ENCODE measurements around the gene ZNF28.
A peak's percentile ranks its signal among the peaks of the same experiment; 100 is the strongest.
"Not testable (repeated sequence)": the region's sequence is repeated elsewhere in the genome, so short reads cannot be mapped to it uniquely, and the experiment has no call there.

ZNF28 gene

DNA sequence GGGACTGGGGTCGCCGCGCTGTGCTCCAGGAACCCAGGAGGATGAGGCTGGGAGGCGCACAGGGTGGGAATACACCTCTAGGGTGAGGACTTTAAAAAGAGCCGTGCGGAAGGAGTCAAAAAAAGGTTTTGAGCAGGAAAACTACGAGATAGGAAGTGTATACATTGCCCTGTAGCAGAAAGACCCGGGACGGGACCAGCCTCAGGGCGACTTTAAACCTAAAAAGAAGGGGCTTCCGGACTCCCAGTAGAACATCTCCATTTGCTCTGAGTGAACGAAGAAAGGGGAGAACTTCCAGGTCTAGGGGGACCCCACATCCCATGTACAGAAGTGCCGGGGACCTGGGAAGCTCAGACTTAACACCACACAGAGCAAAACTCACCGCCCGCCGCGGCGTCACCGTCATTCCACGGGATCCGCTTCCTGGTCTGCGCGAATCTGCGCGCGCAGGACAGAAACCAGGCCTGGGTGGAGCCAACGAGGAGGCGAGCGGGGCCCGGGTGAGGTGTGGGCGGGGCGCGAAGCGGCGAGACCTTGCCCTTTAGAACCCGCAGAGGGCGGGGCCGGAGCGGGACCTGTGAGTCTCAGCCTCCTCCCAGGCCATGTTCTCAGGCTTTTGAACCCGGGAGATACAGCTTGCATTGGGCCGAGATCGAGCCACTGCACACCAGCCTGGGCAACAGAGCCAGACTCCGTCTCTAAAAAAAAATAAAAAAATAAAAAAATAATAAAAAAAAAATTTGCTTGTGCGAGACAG is at the start of gene ZNF28:
ZNF28 (minus strand) TSS at position 430 of the 757 bp plus-strand sequence. CDS start 3,675 bp downstream, outside the sequence.
- H3K4me1 Mint-ChIP-seq: peaks cover 16% of the 10 kb centered on the region
- peak; percentile 99 for ATAC-seq (ENCODE audit: low read depth)
- peak within 1 kb of the TSS; percentile 88 for H3K4me3 Mint-ChIP-seq
- H3K36me3 Mint-ChIP-seq: peaks cover 19% of the 10 kb centered on the region
- peak; percentile 35 to 38 for DNase-seq (ENCODE audit: low spot score in 2 of 2)
- H3K27ac Mint-ChIP-seq: peak within 1 kb of the TSS; percentile 81
- H3K9me3 Mint-ChIP-seq, H3K27me3 Mint-ChIP-seq: not testable (repeated sequence)

DNA sequence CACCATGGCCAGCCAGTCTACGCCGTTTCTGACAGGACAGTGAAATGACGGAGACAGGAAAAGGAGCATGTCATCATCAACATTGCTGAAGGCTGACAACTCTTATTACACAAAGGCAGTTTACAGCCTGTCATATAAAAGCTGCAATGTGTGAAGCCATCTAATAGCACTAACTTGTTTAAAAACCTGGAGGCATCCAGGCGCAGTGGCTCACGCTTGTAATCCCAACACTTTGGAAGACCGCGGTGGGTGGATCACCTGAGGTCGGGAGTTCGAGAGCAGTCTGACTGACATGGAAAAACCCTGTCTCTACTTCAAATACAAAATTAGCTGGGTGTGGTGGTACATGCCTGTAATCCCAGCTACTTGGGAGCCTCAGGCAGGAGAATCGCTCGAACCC is 46.6 kb upstream of the ZNF28 start:
- not testable (repeated sequence) for H3K36me3 Mint-ChIP-seq; H3K4me1 Mint-ChIP-seq; H3K27ac Mint-ChIP-seq; H3K9me3 Mint-ChIP-seq; ATAC-seq (ENCODE audit: low read depth); H3K27me3 Mint-ChIP-seq; H3K4me3 Mint-ChIP-seq; DNase-seq (ENCODE audit: low spot score in 2 of 2)

DNA sequence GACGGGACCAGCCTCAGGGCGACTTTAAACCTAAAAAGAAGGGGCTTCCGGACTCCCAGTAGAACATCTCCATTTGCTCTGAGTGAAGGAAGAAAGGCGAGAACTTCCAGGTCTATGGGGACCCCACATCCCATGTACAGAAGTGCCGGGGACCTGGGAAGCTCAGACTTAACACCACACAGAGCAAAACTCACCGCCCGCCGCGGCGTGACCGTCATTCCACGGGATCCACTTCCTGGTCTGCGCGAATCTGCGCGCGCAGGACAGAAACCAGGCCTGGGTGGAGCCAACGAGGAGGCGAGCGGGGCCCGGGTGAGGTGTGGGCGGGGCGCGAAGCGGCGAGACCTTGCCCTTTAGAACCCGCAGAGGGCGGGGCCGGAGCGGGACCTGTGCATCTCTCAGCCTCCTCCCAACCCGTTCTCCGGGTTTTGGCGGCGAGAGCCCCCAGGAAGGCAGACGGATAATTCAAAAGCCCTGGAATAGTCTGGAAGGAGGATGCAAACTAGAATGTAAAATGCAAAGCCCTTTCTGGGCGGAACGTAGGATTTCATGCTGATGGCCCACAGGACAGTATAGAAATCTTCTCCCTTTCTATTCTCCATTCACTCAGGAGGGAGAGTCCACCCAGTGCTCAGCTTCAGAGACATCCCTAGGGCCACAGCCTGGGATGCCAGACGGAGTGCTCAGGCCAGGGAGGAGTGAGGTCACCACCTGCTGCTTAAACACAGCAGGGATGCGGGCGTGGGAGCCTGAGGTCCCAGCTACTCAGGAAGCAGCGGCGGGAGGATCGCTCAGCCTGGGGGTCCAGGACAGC is 36.2 kb upstream of the ZNF28 start, which contains the start of gene ZNF468:
ZNF468 (minus strand) TSS at position 242 of the 814 bp plus-strand sequence. CDS start 3,347 bp downstream, outside the sequence.
- not testable (repeated sequence) for H3K27me3 Mint-ChIP-seq, H3K4me1 Mint-ChIP-seq, H3K9me3 Mint-ChIP-seq
- Mint-ChIP-seq H3K27ac (peak within 1 kb of the TSS; percentile 86), H3K4me3 (peak within 1 kb of the TSS; percentile 97), H3K36me3 (peaks cover 15% of the 10 kb centered on the region)
- DNase-seq (ENCODE audit: low spot score in 2 of 2): peak; percentile 54 to 59
- ATAC-seq (ENCODE audit: low read depth): peak; percentile 98

DNA sequence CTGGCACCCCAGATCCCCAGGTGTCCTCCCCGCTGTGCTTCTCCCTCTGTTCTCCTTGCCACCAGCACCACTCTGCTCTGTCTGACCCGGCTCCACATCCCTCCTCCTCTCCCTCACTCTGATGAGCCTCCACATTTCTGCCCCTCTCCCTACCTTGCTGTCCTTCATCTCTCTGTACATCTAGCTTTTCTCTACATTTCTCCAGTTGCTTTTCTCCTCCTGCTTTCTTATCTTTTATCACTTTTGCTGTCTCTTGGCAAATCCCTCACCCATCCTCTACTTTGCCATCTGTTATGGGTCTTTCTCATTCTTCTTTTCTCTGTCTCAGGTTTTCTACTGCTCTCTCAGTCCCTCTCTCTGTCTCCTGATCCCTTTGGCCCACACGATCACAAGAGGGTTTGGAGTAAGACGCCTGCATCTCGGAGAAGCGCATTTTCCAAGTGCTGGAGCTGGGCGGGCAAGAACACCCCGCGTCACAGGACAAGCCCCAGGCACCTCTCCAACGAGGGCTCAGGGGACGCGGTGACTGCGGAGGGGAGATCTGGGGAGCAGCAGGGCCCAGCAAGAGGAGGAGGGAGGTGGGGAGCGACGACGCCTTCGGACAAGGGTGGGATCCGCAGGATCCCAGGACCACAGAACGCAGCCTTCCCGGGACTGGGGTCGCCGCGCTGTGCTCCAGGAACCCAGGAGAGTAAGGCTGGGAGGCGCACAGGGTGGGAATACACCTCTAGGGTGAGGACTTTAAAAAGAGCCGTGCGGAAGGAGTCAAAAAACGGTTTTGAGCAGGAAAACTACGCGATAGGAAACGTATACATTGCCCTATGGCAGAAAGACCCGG is 35.3 kb upstream of the ZNF28 start:
- Mint-ChIP-seq H3K4me3 (peak overlapping the region; percentile 97), H3K36me3 (peaks cover 16% of the 10 kb centered on the region), H3K27ac (peak overlapping the region; percentile 86)
- H3K4me1 Mint-ChIP-seq; H3K27me3 Mint-ChIP-seq; H3K9me3 Mint-ChIP-seq; DNase-seq (ENCODE audit: low spot score in 2 of 2): not testable (repeated sequence)
- ATAC-seq (ENCODE audit: low read depth): peak; percentile 14

DNA sequence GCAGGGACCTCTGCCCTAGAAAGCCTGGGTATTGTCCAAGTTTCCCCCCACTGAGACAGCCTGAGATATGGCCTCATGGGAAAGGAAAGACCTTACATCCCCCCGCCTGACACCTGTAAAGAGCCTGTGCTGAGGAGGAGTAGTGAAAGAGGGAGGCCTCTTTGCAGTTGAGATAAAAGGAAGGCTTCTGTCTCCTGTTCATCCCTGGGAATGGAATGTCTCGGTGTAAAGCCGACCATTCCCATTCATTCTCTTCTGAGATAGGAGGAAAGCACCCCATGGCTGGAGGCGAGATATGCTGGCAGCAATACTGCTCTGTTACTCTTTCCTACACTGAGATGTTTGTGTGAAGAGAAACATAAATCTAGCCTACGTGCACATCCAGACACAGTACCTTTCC is 25.9 kb upstream of the ZNF28 start:
- not testable (repeated sequence) for H3K27me3 Mint-ChIP-seq; H3K9me3 Mint-ChIP-seq; H3K4me3 Mint-ChIP-seq; ATAC-seq (ENCODE audit: low read depth); H3K4me1 Mint-ChIP-seq; DNase-seq (ENCODE audit: low spot score in 2 of 2); H3K27ac Mint-ChIP-seq
- H3K36me3 Mint-ChIP-seq: peaks cover 78% of the 10 kb centered on the region

DNA sequence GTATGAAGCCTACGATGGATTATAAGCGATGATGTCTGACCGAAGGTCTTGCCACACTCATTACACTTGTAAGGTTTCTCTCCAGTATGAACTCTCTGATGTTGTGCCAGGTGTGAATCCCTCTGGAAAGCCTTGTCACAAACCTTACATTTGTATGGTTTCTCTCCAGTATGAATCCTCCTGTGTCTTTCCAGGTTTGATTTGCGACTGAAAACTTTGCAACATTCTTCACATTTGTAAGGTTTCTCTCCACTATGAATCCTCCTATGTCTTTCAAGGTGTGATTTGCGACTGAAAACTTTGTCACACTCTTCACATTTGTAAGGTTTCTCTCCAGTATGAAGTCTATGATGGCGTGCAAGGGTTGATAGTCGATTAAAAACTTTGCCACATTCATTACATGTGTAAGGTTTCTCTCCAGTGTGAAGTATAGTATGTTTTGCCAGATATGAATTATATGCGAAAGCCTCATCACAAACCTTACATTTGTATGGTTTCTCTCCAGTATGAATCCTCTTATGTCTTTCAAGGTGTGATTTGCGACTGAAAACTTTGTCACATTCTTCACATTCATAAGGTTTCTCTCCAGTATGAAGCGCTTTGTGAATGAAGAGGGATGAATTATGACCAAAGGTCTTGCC is 19.5 kb upstream of the ZNF28 start:
- not testable (repeated sequence) for DNase-seq (ENCODE audit: low spot score in 2 of 2); ATAC-seq (ENCODE audit: low read depth); H3K27ac Mint-ChIP-seq; H3K4me3 Mint-ChIP-seq; H3K4me1 Mint-ChIP-seq; H3K27me3 Mint-ChIP-seq
- peaks cover 27% of the 10 kb centered on the region for H3K9me3 Mint-ChIP-seq
- H3K36me3 Mint-ChIP-seq: peaks cover 76% of the 10 kb centered on the region

DNA sequence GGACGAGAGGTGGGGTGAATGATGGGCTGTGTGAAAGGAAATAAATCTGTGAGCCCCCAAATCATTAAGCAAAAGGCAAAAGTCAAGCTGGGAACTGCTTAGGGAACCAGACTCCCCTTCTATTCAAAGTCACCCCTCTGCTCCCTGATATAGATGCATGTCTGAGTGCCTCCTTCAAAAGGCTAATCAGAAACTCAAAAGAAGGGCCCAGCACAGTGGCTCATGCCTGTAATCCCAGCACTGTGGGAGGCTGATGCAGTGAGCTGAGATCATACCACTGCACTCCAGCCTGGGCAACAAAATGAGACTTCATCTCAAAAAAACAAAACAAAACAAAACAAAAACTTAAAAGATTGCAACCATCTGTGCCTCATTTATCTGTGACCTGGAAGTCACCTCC is 12.9 kb upstream of the ZNF28 start:
- not testable (repeated sequence) for H3K4me1 Mint-ChIP-seq

DNA sequence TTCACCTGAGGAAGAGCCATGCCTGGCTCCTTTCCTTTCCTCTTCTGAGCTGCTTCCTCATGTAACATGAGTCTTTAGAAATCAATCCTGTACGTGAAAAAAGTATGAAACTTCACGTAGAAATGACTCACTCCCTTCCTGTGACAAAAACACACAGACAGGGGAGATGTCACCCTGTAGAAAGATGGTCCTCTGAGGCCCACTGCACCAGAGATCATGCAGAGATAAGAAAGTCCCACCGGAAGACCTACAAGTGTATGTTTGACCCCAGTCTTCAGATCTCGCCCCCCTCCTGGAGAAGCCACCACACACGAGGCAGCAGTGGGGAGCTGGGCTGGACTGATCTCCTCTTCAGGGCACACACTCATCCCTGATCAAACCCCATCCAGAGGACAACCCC is 12.1 kb upstream of the ZNF28 start:
- not testable (repeated sequence) for H3K4me1 Mint-ChIP-seq; H3K27me3 Mint-ChIP-seq; H3K27ac Mint-ChIP-seq; ATAC-seq (ENCODE audit: low read depth); DNase-seq (ENCODE audit: low spot score in 2 of 2); H3K4me3 Mint-ChIP-seq
- peaks cover 19% of the 10 kb centered on the region for H3K9me3 Mint-ChIP-seq
- peaks cover 24% of the 10 kb centered on the region for H3K36me3 Mint-ChIP-seq

More for the DNA sequence above, 12.9 kb upstream of the ZNF28 start:
- ATAC-seq (ENCODE audit: low read depth); H3K4me3 Mint-ChIP-seq; H3K27ac Mint-ChIP-seq; H3K27me3 Mint-ChIP-seq; DNase-seq (ENCODE audit: low spot score in 2 of 2): not testable (repeated sequence)
- Mint-ChIP-seq H3K36me3 (peaks cover 29% of the 10 kb centered on the region), H3K9me3 (peaks cover 19% of the 10 kb centered on the region)

DNA sequence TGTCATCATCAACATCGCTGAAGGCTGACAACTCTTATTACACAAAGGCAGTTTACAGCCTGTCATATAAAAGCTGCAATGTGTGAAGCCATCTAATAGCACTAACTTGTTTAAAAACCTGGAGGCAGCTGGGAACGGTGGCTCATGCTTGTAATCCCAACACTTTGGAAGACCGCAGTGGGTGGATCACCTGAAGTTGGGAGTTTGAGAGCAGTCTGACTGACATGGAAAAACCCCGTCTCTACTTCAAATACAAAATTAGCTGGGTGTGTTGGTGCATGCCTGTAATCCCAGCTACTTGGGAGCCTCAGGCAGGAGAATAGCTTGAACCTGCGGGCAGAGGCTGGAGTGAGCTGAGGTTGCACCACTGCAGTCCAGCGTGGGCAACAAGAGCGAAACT is 8.4 kb upstream of the ZNF28 start:
- not testable (repeated sequence) for H3K4me1 Mint-ChIP-seq; ATAC-seq (ENCODE audit: low read depth); H3K9me3 Mint-ChIP-seq; H3K27me3 Mint-ChIP-seq; H3K27ac Mint-ChIP-seq; H3K4me3 Mint-ChIP-seq; DNase-seq (ENCODE audit: low spot score in 2 of 2)
- peaks cover 10% of the 10 kb centered on the region for H3K36me3 Mint-ChIP-seq

DNA sequence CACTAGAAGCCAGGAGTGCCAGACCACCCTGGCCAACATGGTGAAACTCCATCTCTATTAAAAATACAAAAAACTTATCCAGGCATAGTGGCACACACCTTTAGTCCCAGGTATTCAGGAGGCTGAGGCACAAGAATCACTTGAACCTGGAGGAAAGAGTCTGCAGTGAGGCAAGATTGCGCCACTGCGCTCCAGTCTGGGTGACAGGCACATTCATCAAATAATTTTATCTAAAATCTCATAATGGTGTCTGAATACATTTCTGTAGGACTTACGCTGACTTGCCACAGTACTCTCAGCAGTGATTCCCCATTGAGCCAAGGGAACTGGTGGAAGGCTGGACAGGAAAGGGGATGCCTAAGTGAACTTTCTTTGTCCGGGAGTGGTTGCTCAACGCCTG is 4.3 kb upstream of the ZNF28 start:
- H3K27ac Mint-ChIP-seq: no peak overlapping the region

DNA sequence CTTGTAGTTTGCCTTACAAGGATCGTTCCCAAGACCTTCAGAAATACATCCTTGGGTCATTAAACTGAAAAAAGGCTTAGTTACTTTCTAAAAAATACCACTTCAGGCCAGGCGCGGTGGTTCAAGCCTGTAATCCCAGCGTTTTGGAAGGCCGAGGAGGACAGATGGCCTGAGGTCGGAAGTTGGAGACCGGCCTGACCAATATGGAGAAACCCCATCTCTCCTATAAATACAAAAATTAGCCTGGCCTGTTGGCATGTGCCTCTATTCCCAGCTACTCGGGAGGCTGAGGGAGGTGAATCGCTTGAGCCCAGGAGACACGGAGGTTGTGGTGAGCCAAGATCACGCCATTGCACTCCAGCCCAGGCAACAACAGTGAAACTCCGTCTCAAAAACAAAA is 2.2 kb upstream of the ZNF28 start:
- Mint-ChIP-seq H3K36me3 (peaks cover 7% of the 10 kb centered on the region), H3K9me3 (peaks cover 2% of the 10 kb centered on the region), H3K4me3 (no peak overlapping the region), H3K4me1 (peaks cover 12% of the 10 kb centered on the region), H3K27ac (no peak overlapping the region), H3K27me3 (no peaks in the 10 kb centered on the region)
- ATAC-seq (ENCODE audit: low read depth) (no peak), DNase-seq (ENCODE audit: low spot score in 2 of 2) (no peak)

More for the DNA sequence above, 4.3 kb upstream of the ZNF28 start:
- peaks cover 3% of the 10 kb centered on the region for H3K4me1 Mint-ChIP-seq
- peaks cover 2% of the 10 kb centered on the region for H3K9me3 Mint-ChIP-seq
- H3K4me3 Mint-ChIP-seq: no peak overlapping the region
- H3K27me3 Mint-ChIP-seq: no peaks in the 10 kb centered on the region
- ATAC-seq (ENCODE audit: low read depth) (no peak), DNase-seq (ENCODE audit: low spot score in 2 of 2) (no peak)
- peaks cover 6% of the 10 kb centered on the region for H3K36me3 Mint-ChIP-seq

DNA sequence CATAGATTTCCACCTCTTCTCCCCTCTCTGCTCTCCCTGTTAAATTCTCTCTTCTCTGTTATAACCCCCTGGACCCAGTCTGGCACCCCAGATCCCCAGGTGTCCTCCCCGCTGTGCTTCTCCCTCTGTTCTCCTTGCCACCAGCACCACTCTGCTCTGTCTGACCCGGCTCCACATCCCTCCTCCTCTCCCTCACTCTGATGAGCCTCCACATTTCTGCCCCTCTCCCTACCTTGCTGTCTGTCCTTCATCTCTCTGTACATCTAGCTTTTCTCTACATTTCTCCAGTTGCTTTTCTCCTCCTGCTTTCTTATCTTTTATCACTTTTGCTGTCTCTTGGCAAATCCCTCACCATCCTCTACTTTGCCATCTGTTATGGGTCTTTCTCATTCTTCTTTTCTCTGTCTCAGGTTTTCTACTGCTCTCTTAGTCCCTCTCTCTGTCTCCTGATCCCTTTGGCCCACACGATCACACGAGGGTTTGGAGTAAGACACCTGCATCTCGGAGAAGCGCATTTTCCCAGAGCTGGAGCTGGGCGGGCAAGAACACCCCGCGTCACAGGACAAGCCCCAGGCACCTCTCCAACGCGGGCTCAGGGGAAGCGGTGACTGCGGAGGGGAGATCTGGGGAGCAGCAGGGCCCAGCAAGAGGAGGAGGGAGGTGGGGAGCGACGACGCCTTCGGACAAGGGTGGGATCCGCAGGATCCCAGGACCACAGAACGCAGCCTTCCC is 795 bp downstream of the ZNF28 start:
- H3K4me3 Mint-ChIP-seq: peak overlapping the region; percentile 88
- not testable (repeated sequence) for H3K9me3 Mint-ChIP-seq, H3K27me3 Mint-ChIP-seq
- H3K27ac Mint-ChIP-seq: peak overlapping the region; percentile 81
- H3K36me3 Mint-ChIP-seq: peaks cover 21% of the 10 kb centered on the region
- H3K4me1 Mint-ChIP-seq: peaks cover 16% of the 10 kb centered on the region
- ATAC-seq (ENCODE audit: low read depth) (peak; percentile 21), DNase-seq (ENCODE audit: low spot score in 2 of 2) (peak; percentile 13 to 18)

DNA sequence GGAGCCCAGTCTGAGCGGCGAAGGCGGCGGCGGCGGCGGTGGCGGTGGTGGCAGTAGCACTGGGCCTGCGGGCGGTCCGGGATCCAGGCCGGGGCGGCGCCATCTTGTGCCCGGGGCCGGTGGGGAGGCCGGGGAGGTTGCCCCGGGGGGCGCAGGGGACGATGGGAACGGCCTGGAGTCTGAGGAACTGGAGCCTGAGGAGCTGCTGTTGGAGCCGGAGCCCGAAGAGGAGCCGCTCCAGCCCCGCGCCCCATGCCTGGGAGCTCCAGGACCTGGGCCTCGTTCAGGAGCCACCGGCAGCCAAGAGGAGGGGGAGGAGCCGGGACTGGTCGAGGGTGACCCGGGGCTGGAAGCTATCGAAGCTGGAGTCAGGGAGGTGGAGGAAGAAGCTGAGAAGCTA is 11.6 kb downstream of the ZNF28 start:
- DNase-seq (ENCODE audit: low spot score in 2 of 2) (no peak), ATAC-seq (ENCODE audit: low read depth) (no peak)
- Mint-ChIP-seq H3K36me3 (peaks cover 47% of the 10 kb centered on the region), H3K27me3 (no peaks in the 10 kb centered on the region), H3K9me3 (peaks cover 5% of the 10 kb centered on the region), H3K4me3 (no peak overlapping the region), H3K27ac (no peak overlapping the region), H3K4me1 (no peaks in the 10 kb centered on the region)

Data from memory B cell (primary cell).